SK-N-SH (cell line): ENCODE data around the gene CCL17. TPM values are rescaled to one million over a fixed set of nuclear protein-coding genes. Genes with fewer than 3 reads are reported as not detected.

Experiments
- CTCF ChIA-PET: fragments of 300-600, 350-600 bp; formaldehyde crosslinking; extraction: SDS; loops from one replicate; lab custom pipeline; 2021; lab: Yijun Ruan, JAX
- POLR2A ChIA-PET: fragments of 350-600 bp; sonication (Branson Sonifier 250); formaldehyde crosslinking; extraction: SDS; loops from one replicate; lab custom pipeline; 2020; ENCODE audit warnings: antibody characterized with exemption, inconsistent platforms; lab: Yijun Ruan, JAX
- DNase-seq: peaks from one replicate; pipeline ENCODE4 v3.0.0; 2012
- H2AFZ ChIP-seq: fragments of 200-600 bp; sonication (generic); 2 replicates; pipeline ENCODE4 v1.8.1; 2016; ENCODE audit warnings: antibody characterized with exemption, mild to moderate bottlenecking, low read depth
- H3F3A ChIP-seq: fragments of 200-600 bp; sonication (generic); replicated peaks from 2 replicates; pipeline ENCODE3; 2016; ENCODE audit warnings: antibody characterized with exemption, mild to moderate bottlenecking; ENCODE audit not compliant: insufficient read depth
- H3K27ac ChIP-seq, 2 experiments: fragments of 200-500 bp in 1 of 2; fragments of 200-600 bp in 1 of 2; sonication (Bioruptor generic) in 1 of 2; sonication (generic), shearing (Covaris generic) in 1 of 2; 2 replicates each; pipeline versions ENCODE4 v1.5.1 to v1.6.1; 2014 to 2016; ENCODE audit warnings: low read depth in 2 of 2, inconsistent platforms in 1 of 2, low read length in 1 of 2, mild to moderate bottlenecking in 1 of 2, mixed read lengths in 1 of 2
- H3K27me3 ChIP-seq: fragments of 200-600 bp; sonication (generic), shearing (Covaris generic); 2 replicates; pipeline ENCODE4 v1.6.1; 2016; ENCODE audit warnings: mixed run types; ENCODE audit not compliant: insufficient read depth
- H3K36me3 ChIP-seq, 2 experiments: fragments of 200-500 bp in 1 of 2; fragments of 200-600 bp in 1 of 2; sonication (Bioruptor generic) in 1 of 2; sonication (generic) in 1 of 2; replicated peaks in 1 of 2; 2 replicates each; pipeline versions ENCODE3 to v1.5.1; 2014 to 2016; ENCODE audit warnings: low read length in 1 of 2, mild to moderate bottlenecking in 1 of 2; ENCODE audit not compliant: insufficient read depth in 2 of 2, control insufficient read depth in 1 of 2
- H3K4me1 ChIP-seq, 2 experiments: fragments of 200-500 bp in 1 of 2; fragments of 200-600 bp in 1 of 2; sonication (Bioruptor generic) in 1 of 2; sonication (generic), shearing (Covaris generic) in 1 of 2; 2 replicates each; pipeline versions ENCODE4 v1.5.1 to v1.6.1; 2014 to 2016; ENCODE audit warnings: low read depth in 1 of 2, low read length in 1 of 2, mixed run types in 1 of 2; ENCODE audit not compliant: insufficient read depth in 2 of 2, control insufficient read depth in 1 of 2
- H3K4me2 ChIP-seq: fragments of 200-600 bp; sonication (generic), shearing (Covaris generic); 2 replicates; pipeline ENCODE4 v1.6.1; 2017; ENCODE audit warnings: mixed run types
- H3K4me3 ChIP-seq, 2 experiments: fragments of 200-500 bp in 1 of 2; fragments of 200-600 bp in 1 of 2; sonication (Bioruptor generic) in 1 of 2; sonication (generic), shearing (Covaris generic) in 1 of 2; 2 replicates each; pipeline versions ENCODE4 v1.5.1 to v1.8.1; 2014 to 2016; ENCODE audit warnings: low read depth in 2 of 2, inconsistent platforms in 1 of 2, low read length in 1 of 2, mild to moderate bottlenecking in 1 of 2, mixed read lengths in 1 of 2, moderate library complexity in 1 of 2
- H3K79me2 ChIP-seq: fragments of 200-600 bp; sonication (generic); 2 replicates; pipeline ENCODE4 v1.8.1; 2017; ENCODE audit warnings: mild to moderate bottlenecking; ENCODE audit not compliant: insufficient read depth
- H3K9ac ChIP-seq: fragments of 200-600 bp; sonication (generic); 2 replicates; pipeline ENCODE4 v1.6.1; 2017; ENCODE audit warnings: mixed run types
- H3K9me2 ChIP-seq: fragments of 200-600 bp; sonication (generic); 2 replicates; pipeline ENCODE4 v1.6.1; 2017; ENCODE audit warnings: mixed run types
- H3K9me3 ChIP-seq: fragments of 200-600 bp; sonication (generic); 2 replicates; pipeline ENCODE4 v1.6.1; 2017; ENCODE audit warnings: mixed run types, mild to moderate bottlenecking, moderate library complexity
- H4K20me1 ChIP-seq: fragments of 200-600 bp; sonication (generic); 2 replicates; pipeline ENCODE4 v1.6.1; 2017; ENCODE audit warnings: mild to moderate bottlenecking, mixed run types; ENCODE audit not compliant: insufficient read depth
- FOXJ3 ChIP-seq: sonication (generic); formaldehyde crosslinking; IDR thresholded peaks from 2 replicates; pipeline ENCODE4 v1.5.1; 2020; ENCODE audit warnings: mild to moderate bottlenecking, missing genetic modification reagents
- FOXM1 ChIP-seq: IDR thresholded peaks from 2 replicates; pipeline ENCODE4 v1.4.0; 2012; ENCODE audit warnings: low read depth, mild to moderate bottlenecking
- MEF2A ChIP-seq: IDR thresholded peaks from 2 replicates; pipeline ENCODE4 v1.4.0; 2012; ENCODE audit warnings: low read depth, borderline replicate concordance
- RAD21 ChIP-seq: IDR thresholded peaks from 2 replicates; pipeline ENCODE4 v1.6.1; 2012; ENCODE audit warnings: mild to moderate bottlenecking, low read length
- RCOR1 ChIP-seq: fragments of 150-350 bp; IDR thresholded peaks from 2 replicates; pipeline ENCODE4 v1.6.1; 2017; ENCODE audit warnings: antibody characterized with exemption, low read length
- SIN3A ChIP-seq: IDR thresholded peaks from 2 replicates; pipeline ENCODE4 v1.6.1; 2012; ENCODE audit warnings: low read depth, mild to moderate bottlenecking, low read length, moderate library complexity, borderline replicate concordance
- YY1 ChIP-seq: IDR thresholded peaks from 2 replicates; pipeline ENCODE4 v1.4.0; 2012; ENCODE audit warnings: low read depth, mild to moderate bottlenecking
- WGBS: methylation state at CpG from one replicate; pipeline ENCODE4 v1.1.6; 2017; ENCODE audit warnings: low lambda C conversion rate; 5-methylcytosine and 5-hydroxymethylcytosine counted together
- polyA plus RNA-seq, 3 experiments: library from polyadenylated mRNA; depleted of rRNA; stranded (reverse); fragments of >200 nt; gene quantifications; 2 replicates each; pipeline ENCODE4 v1.2.3, GENCODE V29; 2012
- TF ChIP-seq, protein P1 (sequence below): IDR thresholded peaks from 2 replicates; pipeline ENCODE4 v1.4.0; 2012; ENCODE audit warnings: low read depth
- TF ChIP-seq, protein P2 (sequence below): IDR thresholded peaks from 2 replicates; pipeline ENCODE4 v1.6.1; 2012; ENCODE audit warnings: mild to moderate bottlenecking, low read depth, low read length, moderate library complexity
- TF ChIP-seq, protein P3 (sequence below): IDR thresholded peaks from 2 replicates; pipeline ENCODE4 v1.4.0; 2012; ENCODE audit warnings: low read depth, borderline replicate concordance
- TF ChIP-seq, protein P4 (sequence below): fragments of 200-600 bp; sonication (generic); IDR thresholded peaks from 2 replicates; pipeline ENCODE4 v1.6.1; 2017; ENCODE audit warnings: antibody characterized with exemption, mild to moderate bottlenecking, moderate library complexity
- TF ChIP-seq, protein P5 (sequence below): IDR thresholded peaks from 2 replicates; pipeline ENCODE4; 2012
- TF ChIP-seq, protein P6 (sequence below): IDR thresholded peaks from 2 replicates; pipeline ENCODE4 v1.4.0; 2012; ENCODE audit warnings: low read depth, borderline replicate concordance

Gene CCL17
- polyA plus RNA-seq, 1 of the 3 experiments (the other 2 are of a cell fraction), result not detected

DNA sequence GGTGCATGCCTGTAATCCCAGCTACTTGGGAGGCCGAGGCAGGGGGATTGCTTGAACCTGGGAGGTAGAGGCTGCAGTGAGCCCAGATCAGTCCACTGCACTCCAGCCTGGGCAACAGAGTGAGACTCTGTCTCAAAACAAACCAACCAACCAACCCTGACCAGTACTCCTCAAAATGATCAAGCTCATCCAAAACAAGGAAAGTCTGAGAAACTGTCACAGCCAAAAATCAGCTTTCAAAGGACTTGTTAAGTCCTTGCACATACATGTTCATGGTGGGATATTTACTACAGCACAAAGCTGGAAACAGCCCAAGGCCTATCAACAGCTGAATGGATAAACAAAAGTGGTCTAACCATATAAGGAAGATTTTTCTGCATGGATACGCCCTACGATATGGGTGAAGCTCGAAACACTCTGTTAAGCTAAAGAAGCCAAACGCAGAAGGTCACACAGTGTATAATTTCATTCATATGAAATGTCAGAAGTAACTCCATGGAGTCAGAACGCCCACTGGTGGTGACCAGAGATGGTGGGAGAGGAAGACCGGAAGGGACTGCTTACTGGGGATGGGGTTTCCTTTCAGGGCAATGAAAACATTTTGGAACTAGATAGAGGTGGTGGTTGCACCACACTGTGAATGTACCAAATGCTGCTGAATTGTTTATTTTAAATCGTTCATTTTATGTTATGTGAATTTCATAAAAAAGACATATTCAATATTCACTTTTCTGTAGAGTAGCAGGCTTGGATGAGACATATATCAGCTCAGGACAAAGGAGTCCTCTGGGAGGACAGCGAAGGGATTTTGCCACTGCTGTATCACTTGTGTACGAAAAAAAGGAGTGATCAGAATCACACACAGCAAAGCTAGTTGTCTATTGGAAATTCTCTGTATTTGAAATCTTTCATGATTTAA lies 17.7 kb downstream of the CCL17 start (continued):
- TF ChIP-seq, protein P1, sequence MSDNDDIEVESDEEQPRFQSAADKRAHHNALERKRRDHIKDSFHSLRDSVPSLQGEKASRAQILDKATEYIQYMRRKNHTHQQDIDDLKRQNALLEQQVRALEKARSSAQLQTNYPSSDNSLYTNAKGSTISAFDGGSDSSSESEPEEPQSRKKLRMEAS, result no peak
- TF ChIP-seq, protein P2, sequence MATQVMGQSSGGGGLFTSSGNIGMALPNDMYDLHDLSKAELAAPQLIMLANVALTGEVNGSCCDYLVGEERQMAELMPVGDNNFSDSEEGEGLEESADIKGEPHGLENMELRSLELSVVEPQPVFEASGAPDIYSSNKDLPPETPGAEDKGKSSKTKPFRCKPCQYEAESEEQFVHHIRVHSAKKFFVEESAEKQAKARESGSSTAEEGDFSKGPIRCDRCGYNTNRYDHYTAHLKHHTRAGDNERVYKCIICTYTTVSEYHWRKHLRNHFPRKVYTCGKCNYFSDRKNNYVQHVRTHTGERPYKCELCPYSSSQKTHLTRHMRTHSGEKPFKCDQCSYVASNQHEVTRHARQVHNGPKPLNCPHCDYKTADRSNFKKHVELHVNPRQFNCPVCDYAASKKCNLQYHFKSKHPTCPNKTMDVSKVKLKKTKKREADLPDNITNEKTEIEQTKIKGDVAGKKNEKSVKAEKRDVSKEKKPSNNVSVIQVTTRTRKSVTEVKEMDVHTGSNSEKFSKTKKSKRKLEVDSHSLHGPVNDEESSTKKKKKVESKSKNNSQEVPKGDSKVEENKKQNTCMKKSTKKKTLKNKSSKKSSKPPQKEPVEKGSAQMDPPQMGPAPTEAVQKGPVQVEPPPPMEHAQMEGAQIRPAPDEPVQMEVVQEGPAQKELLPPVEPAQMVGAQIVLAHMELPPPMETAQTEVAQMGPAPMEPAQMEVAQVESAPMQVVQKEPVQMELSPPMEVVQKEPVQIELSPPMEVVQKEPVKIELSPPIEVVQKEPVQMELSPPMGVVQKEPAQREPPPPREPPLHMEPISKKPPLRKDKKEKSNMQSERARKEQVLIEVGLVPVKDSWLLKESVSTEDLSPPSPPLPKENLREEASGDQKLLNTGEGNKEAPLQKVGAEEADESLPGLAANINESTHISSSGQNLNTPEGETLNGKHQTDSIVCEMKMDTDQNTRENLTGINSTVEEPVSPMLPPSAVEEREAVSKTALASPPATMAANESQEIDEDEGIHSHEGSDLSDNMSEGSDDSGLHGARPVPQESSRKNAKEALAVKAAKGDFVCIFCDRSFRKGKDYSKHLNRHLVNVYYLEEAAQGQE, result no peak
- TF ChIP-seq RAD21 (peak; percentile 86), YY1 (no peak)
- TF ChIP-seq, protein P3, sequence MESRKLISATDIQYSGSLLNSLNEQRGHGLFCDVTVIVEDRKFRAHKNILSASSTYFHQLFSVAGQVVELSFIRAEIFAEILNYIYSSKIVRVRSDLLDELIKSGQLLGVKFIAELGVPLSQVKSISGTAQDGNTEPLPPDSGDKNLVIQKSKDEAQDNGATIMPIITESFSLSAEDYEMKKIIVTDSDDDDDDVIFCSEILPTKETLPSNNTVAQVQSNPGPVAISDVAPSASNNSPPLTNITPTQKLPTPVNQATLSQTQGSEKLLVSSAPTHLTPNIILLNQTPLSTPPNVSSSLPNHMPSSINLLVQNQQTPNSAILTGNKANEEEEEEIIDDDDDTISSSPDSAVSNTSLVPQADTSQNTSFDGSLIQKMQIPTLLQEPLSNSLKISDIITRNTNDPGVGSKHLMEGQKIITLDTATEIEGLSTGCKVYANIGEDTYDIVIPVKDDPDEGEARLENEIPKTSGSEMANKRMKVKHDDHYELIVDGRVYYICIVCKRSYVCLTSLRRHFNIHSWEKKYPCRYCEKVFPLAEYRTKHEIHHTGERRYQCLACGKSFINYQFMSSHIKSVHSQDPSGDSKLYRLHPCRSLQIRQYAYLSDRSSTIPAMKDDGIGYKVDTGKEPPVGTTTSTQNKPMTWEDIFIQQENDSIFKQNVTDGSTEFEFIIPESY, result no peak
- TF ChIP-seq, protein P4, sequence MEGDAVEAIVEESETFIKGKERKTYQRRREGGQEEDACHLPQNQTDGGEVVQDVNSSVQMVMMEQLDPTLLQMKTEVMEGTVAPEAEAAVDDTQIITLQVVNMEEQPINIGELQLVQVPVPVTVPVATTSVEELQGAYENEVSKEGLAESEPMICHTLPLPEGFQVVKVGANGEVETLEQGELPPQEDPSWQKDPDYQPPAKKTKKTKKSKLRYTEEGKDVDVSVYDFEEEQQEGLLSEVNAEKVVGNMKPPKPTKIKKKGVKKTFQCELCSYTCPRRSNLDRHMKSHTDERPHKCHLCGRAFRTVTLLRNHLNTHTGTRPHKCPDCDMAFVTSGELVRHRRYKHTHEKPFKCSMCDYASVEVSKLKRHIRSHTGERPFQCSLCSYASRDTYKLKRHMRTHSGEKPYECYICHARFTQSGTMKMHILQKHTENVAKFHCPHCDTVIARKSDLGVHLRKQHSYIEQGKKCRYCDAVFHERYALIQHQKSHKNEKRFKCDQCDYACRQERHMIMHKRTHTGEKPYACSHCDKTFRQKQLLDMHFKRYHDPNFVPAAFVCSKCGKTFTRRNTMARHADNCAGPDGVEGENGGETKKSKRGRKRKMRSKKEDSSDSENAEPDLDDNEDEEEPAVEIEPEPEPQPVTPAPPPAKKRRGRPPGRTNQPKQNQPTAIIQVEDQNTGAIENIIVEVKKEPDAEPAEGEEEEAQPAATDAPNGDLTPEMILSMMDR, result peak; percentile 77

DNA sequence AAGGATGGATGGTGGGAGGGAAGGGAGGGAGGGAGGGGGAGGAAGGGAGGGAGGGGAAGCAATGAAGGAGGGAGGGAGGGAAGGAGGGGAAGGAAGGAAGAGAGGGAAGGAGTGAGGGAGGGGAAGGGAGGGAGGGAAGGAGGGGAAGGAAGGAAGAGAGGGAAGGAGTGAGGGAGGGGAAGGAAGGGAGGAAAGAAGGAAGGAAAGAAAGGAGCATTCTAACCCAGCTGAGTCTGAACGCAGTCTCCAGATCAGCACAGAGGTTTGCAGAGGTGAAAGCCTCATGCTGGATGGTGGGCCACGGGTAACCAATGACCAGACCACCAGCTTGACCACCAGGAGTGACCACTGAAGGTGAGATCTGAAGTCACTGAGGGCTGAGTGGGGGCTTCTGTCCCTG lies 18.6 kb downstream of the CCL17 start:
- CTCF ChIA-PET, result interaction anchor here (0.6 to 17.3 kb wide), 14 partner anchors 9 to 339 kb away, joined by 3 to 544 read pairs (median 4); partner anchors contain the start of genes ARL2BP, CIAPIN1, COQ9 and CX3CL1
- Histone ChIP-seq H3K27me3 (no peaks in the 10 kb centered on the region), H3K36me3 (peaks cover 7 to 9% of the 10 kb centered on the region in 2 experiments), H3F3A (peaks cover 3% of the 10 kb centered on the region), H3K9me3 (no peaks in the 10 kb centered on the region), H3K4me3 (no peak overlapping the region), H3K4me1 (peaks cover 0 to 12% of the 10 kb centered on the region in 2 experiments; a peak in 2 of 4 replicates), H3K9me2 (no peaks in the 10 kb centered on the region), H3K79me2 (no peaks in the 10 kb centered on the region), H3K4me2 (no peak overlapping the region), H3K9ac (no peak overlapping the region), H3K27ac (no peak overlapping the region), H2AFZ (no peak overlapping the region), H4K20me1 (no peaks in the 10 kb centered on the region)
- POLR2A ChIA-PET, result no interaction called here
- WGBS, result 90% methylated on average over 2 of the region's 2 CpGs
- TF ChIP-seq FOXJ3 (CRISPR knock-in tag) (no peak), FOXM1 (no peak), RCOR1 (no peak), SIN3A (no peak), MEF2A (no peak)
- TF ChIP-seq, protein P5, sequence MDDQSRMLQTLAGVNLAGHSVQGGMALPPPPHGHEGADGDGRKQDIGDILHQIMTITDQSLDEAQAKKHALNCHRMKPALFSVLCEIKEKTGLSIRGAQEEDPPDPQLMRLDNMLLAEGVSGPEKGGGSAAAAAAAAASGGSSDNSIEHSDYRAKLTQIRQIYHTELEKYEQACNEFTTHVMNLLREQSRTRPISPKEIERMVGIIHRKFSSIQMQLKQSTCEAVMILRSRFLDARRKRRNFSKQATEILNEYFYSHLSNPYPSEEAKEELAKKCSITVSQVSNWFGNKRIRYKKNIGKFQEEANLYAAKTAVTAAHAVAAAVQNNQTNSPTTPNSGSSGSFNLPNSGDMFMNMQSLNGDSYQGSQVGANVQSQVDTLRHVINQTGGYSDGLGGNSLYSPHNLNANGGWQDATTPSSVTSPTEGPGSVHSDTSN, result no peak
- TF ChIP-seq, protein P6, sequence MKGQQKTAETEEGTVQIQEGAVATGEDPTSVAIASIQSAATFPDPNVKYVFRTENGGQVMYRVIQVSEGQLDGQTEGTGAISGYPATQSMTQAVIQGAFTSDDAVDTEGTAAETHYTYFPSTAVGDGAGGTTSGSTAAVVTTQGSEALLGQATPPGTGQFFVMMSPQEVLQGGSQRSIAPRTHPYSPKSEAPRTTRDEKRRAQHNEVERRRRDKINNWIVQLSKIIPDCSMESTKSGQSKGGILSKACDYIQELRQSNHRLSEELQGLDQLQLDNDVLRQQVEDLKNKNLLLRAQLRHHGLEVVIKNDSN, result no peak
- no peak for DNase-seq
